PFSK-1 (cell line): ENCODE results near the gene PTGR3.

Experiments
- POLR2AphosphoS5 ChIP-seq: IDR thresholded peaks from 2 replicates; pipeline ENCODE4 v1.6.1; 2012; ENCODE audit warnings: low read depth, mild to moderate bottlenecking, control low read depth, low read length, moderate library complexity
- SIN3A ChIP-seq: IDR thresholded peaks from 2 replicates; pipeline ENCODE4 v1.6.1; 2012; ENCODE audit warnings: mild to moderate bottlenecking, low read length, moderate library complexity, borderline replicate concordance; ENCODE audit not compliant: insufficient read depth
- TAF1 ChIP-seq: IDR thresholded peaks from 2 replicates; pipeline ENCODE4 v1.6.1; 2012; ENCODE audit warnings: low read length, control low read depth, borderline replicate concordance; ENCODE audit not compliant: insufficient read depth
- TF ChIP-seq, protein P1 (sequence below), 2 experiments: IDR thresholded peaks; 2 replicates each; pipeline versions ENCODE4 v1.6.1 to v1.8.0; 2011 to 2012; ENCODE audit warnings: low read depth in 2 of 2, low read length in 2 of 2, control low read depth in 1 of 2, inconsistent platforms in 1 of 2, mild to moderate bottlenecking in 1 of 2, moderate library complexity in 1 of 2; ENCODE audit not compliant: insufficient read depth in 1 of 2

DNA sequence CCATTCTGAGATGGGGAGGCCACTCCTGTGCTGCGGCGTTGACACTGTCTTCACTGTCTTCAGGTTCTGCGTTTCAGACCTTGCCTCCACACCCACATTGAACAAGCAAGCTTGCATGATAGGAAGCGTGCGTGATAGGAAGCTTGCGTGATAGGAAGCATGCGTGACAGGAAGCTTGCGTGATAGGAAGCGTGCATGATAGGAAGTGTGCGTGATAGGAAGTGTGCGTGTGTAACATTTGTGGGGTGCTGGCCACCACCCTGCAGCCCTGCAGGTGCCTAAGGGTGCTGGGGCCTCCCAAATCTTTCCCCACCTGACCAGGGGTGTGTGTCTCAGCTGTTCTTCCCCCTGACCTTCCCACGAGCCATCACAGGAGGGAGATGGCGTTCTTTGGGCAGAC lies 27.0 kb upstream of the PTGR3 start:
- no peak for TF ChIP-seq TAF1
- no peak for TF ChIP-seq POLR2AphosphoS5
- TF ChIP-seq, protein P1, sequence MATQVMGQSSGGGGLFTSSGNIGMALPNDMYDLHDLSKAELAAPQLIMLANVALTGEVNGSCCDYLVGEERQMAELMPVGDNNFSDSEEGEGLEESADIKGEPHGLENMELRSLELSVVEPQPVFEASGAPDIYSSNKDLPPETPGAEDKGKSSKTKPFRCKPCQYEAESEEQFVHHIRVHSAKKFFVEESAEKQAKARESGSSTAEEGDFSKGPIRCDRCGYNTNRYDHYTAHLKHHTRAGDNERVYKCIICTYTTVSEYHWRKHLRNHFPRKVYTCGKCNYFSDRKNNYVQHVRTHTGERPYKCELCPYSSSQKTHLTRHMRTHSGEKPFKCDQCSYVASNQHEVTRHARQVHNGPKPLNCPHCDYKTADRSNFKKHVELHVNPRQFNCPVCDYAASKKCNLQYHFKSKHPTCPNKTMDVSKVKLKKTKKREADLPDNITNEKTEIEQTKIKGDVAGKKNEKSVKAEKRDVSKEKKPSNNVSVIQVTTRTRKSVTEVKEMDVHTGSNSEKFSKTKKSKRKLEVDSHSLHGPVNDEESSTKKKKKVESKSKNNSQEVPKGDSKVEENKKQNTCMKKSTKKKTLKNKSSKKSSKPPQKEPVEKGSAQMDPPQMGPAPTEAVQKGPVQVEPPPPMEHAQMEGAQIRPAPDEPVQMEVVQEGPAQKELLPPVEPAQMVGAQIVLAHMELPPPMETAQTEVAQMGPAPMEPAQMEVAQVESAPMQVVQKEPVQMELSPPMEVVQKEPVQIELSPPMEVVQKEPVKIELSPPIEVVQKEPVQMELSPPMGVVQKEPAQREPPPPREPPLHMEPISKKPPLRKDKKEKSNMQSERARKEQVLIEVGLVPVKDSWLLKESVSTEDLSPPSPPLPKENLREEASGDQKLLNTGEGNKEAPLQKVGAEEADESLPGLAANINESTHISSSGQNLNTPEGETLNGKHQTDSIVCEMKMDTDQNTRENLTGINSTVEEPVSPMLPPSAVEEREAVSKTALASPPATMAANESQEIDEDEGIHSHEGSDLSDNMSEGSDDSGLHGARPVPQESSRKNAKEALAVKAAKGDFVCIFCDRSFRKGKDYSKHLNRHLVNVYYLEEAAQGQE (IDR thresholded peaks at IDR 0.05; ENCODE audit: insufficient read depth in 1 of 2, low read depth in 2 of 2, low read length in 2 of 2) = no peak
- TF ChIP-seq SIN3A = no peak
